Cerebellar cortex (tissue), 1 donor: Measurements from ENCODE around the gene MRPS23.

Experiments
- DNase-seq: peaks from one replicate; pipeline ENCODE4 v3.0.0-alpha.2; 2015; ENCODE audit warnings: low spot score

Gene MRPS23

DNA sequence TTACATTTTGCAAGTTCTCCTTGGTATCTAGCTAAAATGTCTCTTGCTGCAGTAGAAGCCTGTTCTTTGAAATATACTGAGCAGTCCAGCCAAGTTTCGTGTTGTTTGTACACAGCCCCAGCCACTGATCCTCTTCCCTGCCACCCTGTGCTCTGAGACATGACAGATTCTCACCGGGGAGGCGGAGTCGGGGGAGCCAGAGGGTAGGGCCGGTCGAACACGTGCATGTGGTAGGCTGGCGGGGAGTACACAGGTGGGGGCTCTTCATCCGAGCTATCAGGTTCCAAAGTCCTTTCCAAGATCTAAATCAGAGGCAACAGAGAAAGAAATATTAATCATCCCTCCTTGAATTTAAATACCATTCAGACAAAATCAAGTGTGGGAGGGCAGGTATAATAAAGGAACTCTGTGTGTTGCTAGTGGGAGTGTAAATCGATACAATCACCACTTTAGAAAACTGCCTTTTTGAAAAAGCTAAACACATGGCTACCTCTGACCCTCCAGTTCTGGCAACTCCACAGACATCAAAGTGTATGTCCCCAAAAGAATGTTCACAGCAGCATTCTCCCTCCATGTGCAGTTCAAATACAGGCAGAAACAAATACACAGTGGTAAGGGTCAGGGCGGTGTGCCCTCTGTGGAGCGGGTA, 29.7 kb upstream of the MRPS23 start:
- DNase-seq, result no peak

GRCh38 chr17:57877803-57878377, 28.0 kb upstream of the MRPS23 start:
- no peak for DNase-seq

DNA sequence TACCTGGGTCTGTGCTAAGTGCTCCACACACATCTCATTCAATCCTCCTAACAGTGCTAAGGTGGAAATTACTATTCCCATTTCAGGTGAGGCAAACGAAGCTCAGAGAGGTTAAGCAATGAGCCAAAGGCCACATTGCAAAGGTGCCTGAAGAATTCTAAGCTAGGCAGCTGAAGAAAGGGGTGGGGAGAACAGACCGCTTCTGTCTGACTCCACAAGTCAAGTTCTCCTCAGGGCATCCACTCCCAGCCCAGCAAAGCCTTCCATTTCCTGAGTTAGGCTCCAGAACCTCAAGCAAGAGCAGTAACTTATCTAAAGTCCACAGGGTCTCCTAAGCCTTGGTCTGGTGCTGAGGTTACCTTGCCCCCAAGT, 27.0 kb upstream of the MRPS23 start:
- DNase-seq, result no peak

- DNase-seq, result no peak
Observed at GRCh38 chr17:57876023-57876865, 26.4 kb upstream of the MRPS23 start.

DNA sequence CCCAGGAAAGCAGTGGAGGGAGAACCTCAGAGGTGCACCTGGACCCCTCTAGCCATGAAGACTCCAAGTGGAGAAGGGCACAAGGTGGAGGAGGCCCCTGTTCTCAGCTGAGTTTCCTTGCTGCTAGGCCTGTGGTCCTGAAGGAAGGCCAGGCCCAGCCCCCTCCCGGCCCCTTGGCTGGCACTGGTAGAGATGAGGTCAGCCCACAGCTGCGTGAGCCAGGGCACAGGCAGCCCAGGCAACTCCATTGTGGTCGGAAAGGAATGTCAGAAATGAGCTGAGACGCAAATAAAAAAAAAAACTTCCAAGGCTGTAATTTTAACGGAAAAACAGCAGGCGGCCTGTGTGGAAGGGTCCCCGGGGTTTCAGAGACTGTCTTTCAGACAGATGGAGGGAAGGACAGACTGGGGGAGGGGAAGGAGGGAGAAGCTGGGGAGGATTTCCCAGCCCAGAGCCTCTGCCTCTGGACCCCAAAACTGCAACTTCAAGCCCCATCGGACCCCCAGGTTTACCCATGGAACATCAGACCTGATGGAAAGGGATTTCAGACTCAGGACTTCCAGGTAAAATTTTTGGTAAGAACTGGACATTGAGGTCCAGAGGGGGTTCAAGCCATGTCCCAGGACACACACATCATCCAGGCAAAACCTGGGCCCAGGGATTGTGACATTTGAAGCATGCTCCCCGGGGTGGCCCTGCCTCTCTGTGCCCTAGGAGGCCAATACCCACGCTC, 25.6 kb upstream of the MRPS23 start:
- DNase-seq, result no peak

DNA sequence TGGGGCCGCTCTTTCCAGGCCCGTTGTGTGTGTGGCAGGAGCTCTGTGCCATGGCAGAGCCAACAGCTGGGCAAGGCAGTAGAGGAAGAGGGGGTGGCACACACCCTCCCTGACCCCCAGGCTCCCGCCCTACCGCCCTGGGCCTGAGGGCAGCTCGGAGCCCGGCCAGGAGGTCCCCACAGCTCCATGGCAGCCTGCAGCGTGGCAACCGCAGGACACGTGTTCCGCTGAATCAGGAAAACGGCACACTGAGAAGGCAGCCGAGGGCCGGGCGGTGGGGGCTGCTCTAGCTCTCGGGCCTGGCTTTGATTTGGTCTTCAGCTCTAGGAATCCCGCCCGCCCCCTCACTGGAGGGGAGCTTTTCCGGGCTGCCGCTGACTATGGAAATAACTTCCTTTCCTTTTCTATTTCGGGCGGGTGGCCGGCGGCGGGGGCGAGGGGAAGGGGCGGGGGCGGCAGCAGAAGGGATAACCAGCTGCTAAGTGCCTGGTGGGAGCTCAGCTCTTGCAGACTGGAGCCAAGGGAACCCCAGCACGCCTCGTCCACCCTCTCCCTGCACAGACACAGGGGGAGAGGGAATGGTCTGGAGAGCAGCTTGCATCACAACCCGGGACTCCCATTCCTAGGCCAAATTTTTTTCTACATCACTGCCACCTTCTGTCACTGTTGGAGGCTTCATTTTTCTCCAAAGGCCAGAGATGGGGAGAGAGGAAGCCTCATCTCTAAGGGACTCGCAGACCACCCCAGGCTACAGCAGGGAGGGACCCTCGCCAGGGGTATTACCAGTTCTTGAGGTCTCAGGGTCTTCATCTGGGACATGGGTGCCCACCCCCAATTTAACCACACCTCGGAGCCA, 24.8 kb upstream of the MRPS23 start:
- DNase-seq, result peak; percentile 87

DNA sequence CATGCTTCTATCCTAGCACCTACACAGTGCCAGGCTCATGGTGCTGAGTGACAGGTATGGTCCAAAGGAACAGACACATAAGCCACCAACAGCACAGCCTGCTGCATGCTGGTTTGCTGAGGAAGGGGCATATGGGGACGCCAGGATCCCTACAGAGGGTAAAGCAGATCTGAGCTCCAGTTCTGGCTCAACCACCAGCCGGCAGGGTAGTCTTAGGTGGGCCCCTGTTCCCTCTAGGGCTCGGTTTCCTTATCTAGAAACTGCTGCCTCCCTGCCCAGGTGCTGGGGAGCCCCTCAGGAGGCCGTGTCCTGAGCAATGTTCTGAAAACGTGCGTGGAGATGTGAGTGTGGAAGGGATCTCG, 24.2 kb upstream of the MRPS23 start:
- DNase-seq, result no peak

DNA sequence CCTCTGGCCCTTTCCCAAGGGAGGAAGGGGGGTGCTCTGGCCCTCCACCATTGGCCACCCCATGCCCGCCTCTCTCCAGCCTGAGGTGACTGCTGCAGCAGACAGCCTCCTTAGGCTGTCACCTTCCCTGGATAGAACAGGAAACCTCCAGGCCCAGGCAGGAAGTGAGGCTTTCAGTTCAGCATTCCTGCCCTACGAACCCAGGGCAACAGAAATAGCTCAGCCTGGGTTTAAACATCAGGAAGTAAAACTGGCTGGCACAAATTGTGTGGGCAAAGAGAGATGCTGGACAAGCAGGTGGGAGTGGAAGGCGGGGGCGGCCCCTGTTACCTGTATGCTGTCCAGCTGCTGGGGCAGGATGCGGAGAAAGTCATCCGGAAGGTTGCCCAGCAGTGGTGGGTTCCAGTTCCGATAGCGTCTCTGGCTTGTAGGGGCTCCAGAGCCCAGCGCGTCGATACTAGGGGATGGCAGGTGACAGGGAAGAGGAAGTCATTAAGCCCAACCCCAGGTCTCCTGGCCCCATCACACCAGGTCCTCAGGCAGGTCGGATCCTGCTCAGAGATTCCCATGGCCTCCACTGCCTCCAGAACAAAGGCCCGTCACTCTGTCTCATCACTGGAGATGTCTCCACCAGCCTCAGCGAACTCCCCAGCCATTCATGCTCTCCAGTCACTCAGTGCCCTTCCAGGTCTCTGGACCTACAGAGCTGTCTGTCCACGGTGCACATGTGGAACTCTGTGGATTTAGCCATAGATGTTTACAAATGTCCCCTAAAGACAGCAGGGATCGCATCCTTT, 23.6 kb upstream of the MRPS23 start:
- DNase-seq, result no peak

DNA sequence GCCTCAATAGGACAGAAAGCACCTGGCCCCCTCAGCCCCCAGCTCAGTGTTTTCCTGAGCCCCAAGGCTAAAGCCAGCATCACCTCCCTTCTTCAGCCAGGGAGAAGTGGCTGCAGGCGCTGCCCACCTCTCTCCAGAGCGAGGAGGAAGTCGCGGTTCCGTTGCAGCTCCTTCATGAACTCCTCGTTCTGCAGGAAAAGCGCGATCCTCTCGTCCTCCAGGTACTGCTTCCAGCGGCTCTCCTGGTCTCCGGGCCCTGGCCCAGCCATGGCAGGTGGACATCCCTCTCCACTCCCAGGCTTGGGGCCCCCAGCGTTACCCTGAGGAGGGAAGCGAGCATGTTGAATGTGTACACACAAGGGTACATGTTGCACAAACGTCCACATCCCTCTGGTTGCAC, 22.7 kb upstream of the MRPS23 start:
- no peak for DNase-seq

DNA sequence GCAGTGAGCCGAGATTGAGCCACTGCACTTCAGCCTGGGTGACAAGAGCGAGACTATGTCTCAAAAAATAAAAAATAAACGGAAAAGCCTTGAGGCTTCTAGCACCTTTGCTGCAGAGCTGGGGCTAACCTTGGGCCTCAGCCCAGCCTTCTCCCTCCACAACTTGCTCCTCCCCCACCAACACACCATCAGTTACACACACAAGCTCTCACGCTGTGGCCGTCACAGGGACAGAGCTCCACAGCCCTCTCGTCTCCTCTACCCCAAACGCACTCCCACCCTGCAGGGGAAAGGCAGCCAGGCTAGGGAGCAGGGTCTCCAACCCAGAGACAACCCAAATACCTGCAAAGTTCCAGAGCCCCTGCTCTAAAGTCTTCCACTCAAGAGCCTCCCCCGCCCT, 22.0 kb upstream of the MRPS23 start:
- no peak for DNase-seq

- no peak for DNase-seq
Observed at GRCh38 chr17:57871155-57871554, 21.3 kb upstream of the MRPS23 start.

- no peak for DNase-seq
Observed at GRCh38 chr17:57870283-57870635, 20.4 kb upstream of the MRPS23 start.

GRCh38 chr17:57869617-57870282, 19.9 kb upstream of the MRPS23 start:
- DNase-seq, result no peak

DNA sequence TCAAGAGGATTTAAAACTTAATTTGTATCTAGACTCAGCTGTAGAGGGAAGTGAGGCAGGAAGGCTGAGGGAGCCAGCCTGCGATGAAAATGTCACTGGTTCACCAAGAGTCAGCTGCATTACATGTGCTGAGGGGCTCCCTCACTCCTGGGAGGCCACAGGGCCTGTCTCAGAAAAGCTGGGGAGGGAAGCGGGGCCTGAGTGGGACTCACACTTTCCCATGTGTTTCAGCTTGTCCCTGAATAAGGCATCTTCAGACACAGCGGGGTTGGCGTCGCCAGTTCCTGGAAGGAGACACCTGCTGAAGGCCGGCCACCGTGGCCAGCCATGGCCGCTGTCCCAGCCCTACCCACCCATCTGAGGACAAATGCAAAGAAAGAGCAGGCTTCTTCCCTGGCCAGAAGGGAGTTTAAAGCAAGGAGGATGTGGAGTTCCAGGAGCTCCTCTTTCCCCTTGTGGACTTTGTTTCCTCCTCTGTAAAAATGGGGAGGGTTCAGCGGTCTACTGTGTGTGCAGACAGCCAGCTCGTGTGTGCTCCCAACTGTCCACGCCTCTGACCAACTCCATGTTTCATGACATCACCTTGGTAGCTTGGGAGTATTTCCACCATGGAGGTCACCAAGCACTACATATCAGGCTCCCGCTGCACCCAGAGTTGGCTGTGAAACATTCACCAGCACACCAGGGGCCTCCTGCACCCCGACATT, 19.2 kb upstream of the MRPS23 start:
- no peak for DNase-seq

- DNase-seq, result no peak
Observed at GRCh38 chr17:57868007-57868909, 18.4 kb upstream of the MRPS23 start.

GRCh38 chr17:57867126-57867525, 17.3 kb upstream of the MRPS23 start:
- no peak for DNase-seq

DNA sequence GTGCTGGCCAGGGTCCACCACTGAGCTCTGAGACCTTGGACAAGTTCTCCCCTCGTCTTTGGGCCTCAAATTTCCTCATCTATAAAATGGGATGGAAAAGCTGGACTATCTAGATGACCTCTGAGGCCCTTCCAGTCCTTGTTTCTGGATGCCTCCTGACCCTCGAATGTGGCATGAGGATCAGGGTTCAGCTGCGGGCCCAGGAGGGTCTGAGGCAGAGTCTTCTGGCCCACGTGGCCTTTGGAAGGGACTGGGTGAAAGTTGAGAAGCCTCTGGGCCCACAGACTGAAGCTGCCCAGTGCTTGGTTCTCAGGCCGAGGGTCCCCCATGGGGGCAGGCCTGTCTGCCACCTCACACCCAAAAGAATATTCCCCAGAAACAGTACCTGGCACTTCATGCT, 16.9 kb upstream of the MRPS23 start:
- no peak for DNase-seq

GRCh38 chr17:57866319-57866718, 16.5 kb upstream of the MRPS23 start:
- DNase-seq, result no peak

- DNase-seq, result no peak
Observed at GRCh38 chr17:57864273-57864672, 14.4 kb upstream of the MRPS23 start.
